HepG2 (cell line): ENCODE measurements around the gene FGFR3. TPM values are rescaled to one million over a fixed set of nuclear protein-coding genes. Genes with fewer than 3 reads are reported as not detected.
A peak's percentile ranks its signal among the peaks of the same experiment; 100 is the strongest.

ENCODE experiments used
- ETV5 ChIP-seq: IDR thresholded peaks from 2 replicates; pipeline ENCODE4 v1.6.1; 2018; ENCODE audit warnings: missing biosample characterization, missing genetic modification reagents, inconsistent platforms, borderline replicate concordance
- LCORL ChIP-seq, 2 experiments: fragments of 450-650 bp in 1 of 2; sonication (generic) in 1 of 2; formaldehyde crosslinking in 1 of 2; IDR thresholded peaks; 2 replicates each; pipeline versions ENCODE4 v1.5.0 to v1.6.1; 2017 to 2020; ENCODE audit warnings: antibody characterized with exemption in 1 of 2, missing genetic modification reagents in 1 of 2
- MXI1 ChIP-seq: IDR thresholded peaks from 3 replicates; pipeline ENCODE4 v1.6.1; 2012; ENCODE audit warnings: low read depth, low read length, inconsistent platforms, borderline replicate concordance
- NCOR1 ChIP-seq: fragments of 200-600 bp; sonication (generic); IDR thresholded peaks from 2 replicates; pipeline ENCODE4 v1.7.0; 2017; ENCODE audit warnings: antibody characterized with exemption, low read length, borderline replicate concordance
- RAD51 ChIP-seq: fragments of 450-650 bp; IDR thresholded peaks from 2 replicates; pipeline ENCODE4 v1.6.1; 2016; ENCODE audit warnings: borderline replicate concordance
- SKI ChIP-seq: fragments of 450-650 bp; IDR thresholded peaks from one replicate; pipeline ENCODE4 v1.6.1; 2018; ENCODE audit warnings: mild to moderate bottlenecking; ENCODE audit not compliant: partially characterized antibody
- ZKSCAN8 ChIP-seq: IDR thresholded peaks from 2 replicates; pipeline ENCODE4 v1.6.1; 2016; ENCODE audit warnings: borderline replicate concordance, missing genetic modification reagents, missing compliant biosample characterization
- polyA plus RNA-seq, 8 experiments: library from polyadenylated mRNA; depleted of rRNA in 3 of 8; stranded (reverse) in 7 of 8; unstranded in 1 of 8; fragments of >200 nt; fragmentation: Illumina TruSeq in 4 of 8; extraction: Trizol in 4 of 8; gene quantifications; 2 replicates each; pipeline versions ENCODE4 v1.2.1 to v1.2.3, GENCODE V29; 2011 to 2016; ENCODE audit warnings: low read depth in 4 of 8, missing spikeins in 1 of 8, mixed read lengths in 1 of 8; ENCODE audit not compliant: insufficient read depth in 1 of 8
- total RNA-seq, 5 experiments: library from RNA; depleted of rRNA; stranded (reverse); fragments of >200 nt; fragmentation: Illumina TruSeq; extraction: Trizol; gene quantifications; 2 replicates each; pipeline ENCODE4 v1.2.3, GENCODE V29; 2016; ENCODE audit warnings: low read depth in 1 of 5
- TF ChIP-seq, protein P1 (sequence below): sonication (generic); formaldehyde crosslinking; IDR thresholded peaks from 2 replicates; pipeline ENCODE4 v1.5.0; 2020; ENCODE audit warnings: mild to moderate bottlenecking, missing genetic modification reagents, moderate library complexity
- TF ChIP-seq, protein P2 (sequence below): IDR thresholded peaks from 2 replicates; pipeline ENCODE4 v1.6.1; 2016; ENCODE audit warnings: low read depth, borderline replicate concordance

FGFR3 gene
- total and polyA plus RNA-seq, 2 of the 13 experiments (the other 11 are each of a cell fraction or from before 2014, with no cell fraction given) = 103 to 109 TPM

DNA sequence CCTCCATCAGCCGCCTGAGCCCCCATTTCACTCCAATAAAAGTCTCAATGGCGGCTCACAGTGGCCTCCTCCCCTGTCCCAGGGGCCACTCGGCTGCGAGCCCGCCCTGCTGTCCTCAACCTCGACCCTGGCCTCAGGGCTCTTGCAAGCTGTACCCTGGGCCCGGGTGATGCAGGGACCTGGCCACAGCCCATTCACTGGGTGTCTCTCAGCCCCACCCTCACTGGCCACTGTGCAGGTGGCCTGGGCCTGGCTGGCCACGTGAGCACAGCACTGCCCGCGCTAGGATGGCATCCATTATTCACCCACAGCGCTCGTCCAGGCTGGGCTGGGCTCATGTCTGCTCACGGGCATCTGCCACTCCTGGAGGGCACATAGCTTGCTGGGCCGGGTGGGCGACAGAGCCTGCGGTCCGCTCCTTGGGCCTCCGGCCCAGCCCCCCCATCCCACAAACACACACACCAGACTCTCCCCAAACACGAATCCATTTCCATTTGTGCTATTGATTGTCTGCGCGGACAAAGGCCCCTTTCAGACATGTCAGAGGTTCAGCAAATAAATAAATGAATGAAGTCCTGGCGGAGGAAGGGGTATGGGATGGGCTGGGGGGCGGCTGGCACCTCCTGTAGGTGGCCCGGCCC lies 16.5 kb upstream of the FGFR3 start (continued):
- TF ChIP-seq, protein P1, sequence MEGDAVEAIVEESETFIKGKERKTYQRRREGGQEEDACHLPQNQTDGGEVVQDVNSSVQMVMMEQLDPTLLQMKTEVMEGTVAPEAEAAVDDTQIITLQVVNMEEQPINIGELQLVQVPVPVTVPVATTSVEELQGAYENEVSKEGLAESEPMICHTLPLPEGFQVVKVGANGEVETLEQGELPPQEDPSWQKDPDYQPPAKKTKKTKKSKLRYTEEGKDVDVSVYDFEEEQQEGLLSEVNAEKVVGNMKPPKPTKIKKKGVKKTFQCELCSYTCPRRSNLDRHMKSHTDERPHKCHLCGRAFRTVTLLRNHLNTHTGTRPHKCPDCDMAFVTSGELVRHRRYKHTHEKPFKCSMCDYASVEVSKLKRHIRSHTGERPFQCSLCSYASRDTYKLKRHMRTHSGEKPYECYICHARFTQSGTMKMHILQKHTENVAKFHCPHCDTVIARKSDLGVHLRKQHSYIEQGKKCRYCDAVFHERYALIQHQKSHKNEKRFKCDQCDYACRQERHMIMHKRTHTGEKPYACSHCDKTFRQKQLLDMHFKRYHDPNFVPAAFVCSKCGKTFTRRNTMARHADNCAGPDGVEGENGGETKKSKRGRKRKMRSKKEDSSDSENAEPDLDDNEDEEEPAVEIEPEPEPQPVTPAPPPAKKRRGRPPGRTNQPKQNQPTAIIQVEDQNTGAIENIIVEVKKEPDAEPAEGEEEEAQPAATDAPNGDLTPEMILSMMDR (CRISPR knock-in tag) = peak; percentile 17; the same call in 1 of the 2 replicates
- TF ChIP-seq ETV5 (CRISPR knock-in tag) (peak; percentile 26), MXI1 (peak; percentile 40; the same call in 1 of the 3 replicates), NCOR1 (peak; percentile 44; the same call in 1 of the 2 replicates), RAD51 (no peak), LCORL (IDR thresholded peaks at IDR 0.05) (no peak), LCORL (CRISPR knock-in tag; IDR thresholded peaks at IDR 0.05) (peak; percentile 89), ZKSCAN8 (peak; percentile 85; the same call in 1 of the 2 replicates), SKI (peak; percentile 55)
- TF ChIP-seq, protein P2, sequence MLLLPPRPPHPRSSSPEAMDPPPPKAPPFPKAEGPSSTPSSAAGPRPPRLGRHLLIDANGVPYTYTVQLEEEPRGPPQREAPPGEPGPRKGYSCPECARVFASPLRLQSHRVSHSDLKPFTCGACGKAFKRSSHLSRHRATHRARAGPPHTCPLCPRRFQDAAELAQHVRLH (CRISPR knock-in tag) = peak; percentile 67; the same call in 1 of the 2 replicates
- TF ChIP-seq, all 625 proteins: peak for 210
